K562 treated with DMSO at 1 percent for 4 hours (cell line): ENCODE data around the gene TENT5D. TPM values are rescaled to one million over a fixed set of nuclear protein-coding genes. Genes with fewer than 3 reads are reported as not detected.

Source experiments
- total RNA-seq: library from RNA; unstranded; fragments of 300-600 nt; gene quantifications from 2 replicates; pipeline ENCODE4 v1.2.3, GENCODE V29; 2022; ENCODE audit not compliant: insufficient read depth

The TENT5D gene
- not detected in 2 replicates for total RNA-seq

GRCh38 chrX:80420147-80420546 lies at the start of gene TENT5D:
Gene TENT5D, plus strand, starts transcription at chrX:80420447. Its CDS starts 22,093 bp downstream, at chrX:80442540.

